Smooth muscle cell (in vitro differentiated cells): ENCODE results near the gene AMT. TPM values are rescaled to one million over a fixed set of nuclear protein-coding genes. Genes with fewer than 3 reads are reported as not detected.

Experiments
- DNase-seq: peaks from one replicate; lab custom pipeline; 2025; ENCODE audit not compliant: unreplicated experiment; lab: John Stamatoyannopoulos, UW
- H2AFZ ChIP-seq: fragments of 200-600 bp; sonication (generic); 2 replicates; pipeline ENCODE4 v1.6.0; 2016; ENCODE audit warnings: antibody characterized with exemption, low read depth, mild to moderate bottlenecking
- H3F3A ChIP-seq: fragments of 200-600 bp; sonication (generic); 2 replicates; pipeline ENCODE4 v1.6.0; 2017; ENCODE audit warnings: antibody characterized with exemption, low read depth
- H3K27ac ChIP-seq: fragments of 200-600 bp; sonication (generic); 2 replicates; pipeline ENCODE4 v1.5.1; 2016; ENCODE audit warnings: low read depth, mild to moderate bottlenecking
- H3K27me3 ChIP-seq: fragments of 200-600 bp; sonication (generic); 2 replicates; pipeline ENCODE4 v1.6.1; 2016; ENCODE audit warnings: low read depth, mild to moderate bottlenecking
- H3K36me3 ChIP-seq: fragments of 200-600 bp; sonication (generic); 2 replicates; pipeline ENCODE4 v1.5.1; 2016; ENCODE audit warnings: low read depth
- H3K4me1 ChIP-seq: fragments of 200-600 bp; sonication (generic); 2 replicates; pipeline ENCODE4 v1.5.1; 2016; ENCODE audit warnings: low read depth
- H3K4me2 ChIP-seq: fragments of 200-600 bp; sonication (generic); 2 replicates; pipeline ENCODE4 v1.6.0; 2016; ENCODE audit warnings: mild to moderate bottlenecking
- H3K4me3 ChIP-seq: fragments of 200-600 bp; sonication (generic); 2 replicates; pipeline ENCODE4 v1.5.1; 2016; ENCODE audit warnings: mild to moderate bottlenecking
- H3K79me2 ChIP-seq: fragments of 200-600 bp; sonication (generic); 2 replicates; pipeline ENCODE4 v1.6.0; 2016; ENCODE audit warnings: low read depth, mild to moderate bottlenecking
- H3K9ac ChIP-seq: fragments of 200-600 bp; sonication (generic); 2 replicates; pipeline ENCODE4 v1.6.0; 2016; ENCODE audit warnings: low read depth
- H3K9me3 ChIP-seq: fragments of 200-600 bp; sonication (generic); replicated peaks from 2 replicates; pipeline ENCODE4 v1.5.1; 2016; ENCODE audit warnings: low read depth
- H4K20me1 ChIP-seq: fragments of 200-600 bp; sonication (generic); 2 replicates; pipeline ENCODE4 v1.6.0; 2016; ENCODE audit warnings: low read depth
- CTCF ChIP-seq: fragments of 200-600 bp; sonication (generic); IDR thresholded peaks from 2 replicates; pipeline ENCODE4 v1.5.1; 2017; ENCODE audit warnings: borderline replicate concordance, mild to moderate bottlenecking, antibody characterized with exemption; ENCODE audit not compliant: insufficient read depth, poor library complexity, severe bottlenecking
- WGBS: methylation state at CpG from one replicate; pipeline ENCODE4 v1.1.7; 2016; ENCODE audit warnings: low lambda C conversion rate; 5-methylcytosine and 5-hydroxymethylcytosine counted together
- polyA plus RNA-seq: library from polyadenylated mRNA; unstranded; fragments of >200 nt; fragmentation: Nextera tagmentation; extraction: Ambion mirVana; gene quantifications from 2 replicates; pipeline ENCODE4 v1.2.1, GENCODE V29; 2016
- total RNA-seq: library from RNA; depleted of rRNA; stranded (reverse); fragments of >200 nt; gene quantifications from 2 replicates; pipeline ENCODE4 v1.2.3, GENCODE V29; 2014

Gene AMT
- total RNA-seq (10.9 and 16.1 TPM in 2 replicates), polyA plus RNA-seq (19.3 and 21.6 TPM in 2 replicates)

- Histone ChIP-seq H3K27ac (peak within 1 kb of the TSS; percentile 97), H3K4me2 (peak within 1 kb of the TSS; percentile 81), H3K4me3 (peak within 1 kb of the TSS; percentile 42)
Measured at GRCh38 chr3:49422379-49423248, at the start of gene AMT. Gene AMT (minus strand): TSS chr3:49422473. CDS start chr3:49422450, 23 bp downstream.

GRCh38 chr3:49470714-49471420 is 48.6 kb upstream of the AMT start:
- peaks cover 49% of the 10 kb centered on the region for H3K79me2 ChIP-seq

More at GRCh38 chr3:49422379-49423248, at the start of gene AMT:
- Histone ChIP-seq H3K27me3 (no peaks in the 10 kb centered on the region), H3K4me1 (peaks cover 6% of the 10 kb centered on the region), H4K20me1 (no peaks in the 10 kb centered on the region), H3F3A (peaks cover 19% of the 10 kb centered on the region), H3K36me3 (no peaks in the 10 kb centered on the region), H3K9ac (no peak within 1 kb of the TSS), H2AFZ (no peak within 1 kb of the TSS), H3K9me3 (no peaks in the 10 kb centered on the region), H3K79me2 (no peaks in the 10 kb centered on the region)
- WGBS: 22% methylated on average over 25 of the region's 25 CpGs
- peak; percentile 11 for DNase-seq
- TF ChIP-seq CTCF: no peak

GRCh38 chr3:49469936-49470713 is 47.9 kb upstream of the AMT start, which contains the start of gene DAG1:
Gene DAG1 (plus strand): TSS chr3:49470267. CDS start chr3:49510535, 40,268 bp downstream.
- Histone ChIP-seq H3K27me3 (no peaks in the 10 kb centered on the region), H4K20me1 (peaks cover 13% of the 10 kb centered on the region), H3K27ac (peak within 1 kb of the TSS; percentile 93), H3F3A (peaks cover 22% of the 10 kb centered on the region), H3K4me2 (peak within 1 kb of the TSS; percentile 97), H3K36me3 (no peaks in the 10 kb centered on the region), H3K9me3 (no peaks in the 10 kb centered on the region), H2AFZ (peak within 1 kb of the TSS; percentile 95), H3K4me1 (peaks cover 32% of the 10 kb centered on the region), H3K9ac (peak within 1 kb of the TSS; percentile 83), H3K4me3 (peak within 1 kb of the TSS; percentile 91), H3K79me2 (peaks cover 41% of the 10 kb centered on the region)
- WGBS: under 1% methylated on average over 64 of the region's 108 CpGs
- peak; percentile 89 for DNase-seq
- no peak for TF ChIP-seq CTCF

More at GRCh38 chr3:49470714-49471420, 48.6 kb upstream of the AMT start:
- H3K4me1 ChIP-seq: peaks cover 28% of the 10 kb centered on the region
- no peaks in the 10 kb centered on the region for H3K36me3 ChIP-seq
- peaks cover 13% of the 10 kb centered on the region for H4K20me1 ChIP-seq
- H3F3A ChIP-seq: peaks cover 22% of the 10 kb centered on the region
- H3K9me3 ChIP-seq: no peaks in the 10 kb centered on the region
- H3K9ac ChIP-seq: peak overlapping the region; percentile 83
- peak overlapping the region; percentile 82 for H3K27ac ChIP-seq
- no peak for TF ChIP-seq CTCF
- H3K27me3 ChIP-seq: no peaks in the 10 kb centered on the region
- H2AFZ ChIP-seq: peak overlapping the region; percentile 90
- H3K4me3 ChIP-seq: peak overlapping the region; percentile 91
- 2% methylated on average over 23 of the region's 23 CpGs for WGBS
- no peak for DNase-seq
- H3K4me2 ChIP-seq: peak overlapping the region; percentile 93
